Activated CD4-positive, alpha-beta T cell treated with anti-CD3 and anti-CD28 coated beads, Interleukin-2, amount 10 ng/mL, durations not matched to agents 7 days and 5 days (primary cell): ENCODE results near the gene GPR63. TPM values are rescaled to one million over a fixed set of nuclear protein-coding genes. Genes with fewer than 3 reads are reported as not detected.

ENCODE experiments used
- CTCF ChIA-PET: fragments of 350-600 bp; sonication (Branson Sonifier 250); formaldehyde crosslinking; loops from one replicate; lab custom pipeline; 2021; ENCODE audit warnings: antibody characterized with exemption; lab: Charles Lee
- POLR2A ChIA-PET: fragments of 350-600 bp; sonication (Branson Sonifier 250); formaldehyde crosslinking; loops from one replicate; lab custom pipeline; 2021; ENCODE audit warnings: antibody characterized with exemption; lab: Charles Lee
- DNase-seq: peaks from one replicate; pipeline ENCODE4 v3.0.0-alpha.2; 2020
- H3K27ac Mint-ChIP-seq: one replicate; pipeline ENCODE4 v1.8.0; 2021; ENCODE audit warnings: mild to moderate bottlenecking, moderate library complexity, mixed read lengths
- H3K27me3 Mint-ChIP-seq: one replicate; pipeline ENCODE4 v1.8.0; 2021; ENCODE audit warnings: mixed read lengths
- H3K36me3 Mint-ChIP-seq: one replicate; pipeline ENCODE4 v1.8.0; 2021; ENCODE audit warnings: low read depth, mixed read lengths
- H3K4me1 Mint-ChIP-seq: one replicate; pipeline ENCODE4 v1.8.0; 2021; ENCODE audit warnings: mixed read lengths
- H3K4me3 Mint-ChIP-seq: one replicate; pipeline ENCODE4 v1.8.0; 2021; ENCODE audit warnings: mild to moderate bottlenecking, moderate library complexity, mixed read lengths
- H3K9me3 Mint-ChIP-seq: one replicate; pipeline ENCODE4 v1.8.0; 2021; ENCODE audit warnings: mixed read lengths
- total RNA-seq, 2 experiments: library from RNA; stranded (reverse); gene quantifications; one replicate each; pipeline ENCODE4 v1.2.3, GENCODE V29; 2021

GPR63 gene
- total RNA-seq, 2 experiments from 2014 or later = 2.8 to 2.9 TPM

DNA sequence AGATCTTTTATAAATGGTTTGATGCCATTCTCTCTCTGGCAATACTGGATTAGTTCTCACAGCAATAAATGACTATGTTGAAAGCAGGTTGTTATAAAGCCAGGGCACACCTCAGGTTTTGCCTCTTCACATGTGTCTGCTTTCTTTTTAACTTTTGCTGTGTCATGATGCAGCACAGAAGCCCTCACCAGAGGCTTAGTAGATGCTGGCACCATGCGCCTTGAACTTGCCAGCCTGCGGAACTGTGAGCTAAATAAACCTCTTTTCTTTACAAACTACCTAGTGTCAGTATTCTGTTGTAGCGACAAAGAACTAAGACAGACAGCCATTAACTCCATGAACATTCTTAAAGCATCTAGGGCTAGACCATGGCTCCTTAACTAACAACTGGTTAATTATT lies 15.3 kb upstream of the GPR63 start:
- Mint-ChIP-seq H3K36me3 (no peaks in the 10 kb centered on the region), H3K4me3 (no peak overlapping the region), H3K27ac (no peak overlapping the region), H3K27me3 (peaks cover 15% of the 10 kb centered on the region), H3K4me1 (no peaks in the 10 kb centered on the region), H3K9me3 (no peaks in the 10 kb centered on the region)
- ChIA-PET POLR2A (no interaction called here), CTCF (no interaction called here)
- DNase-seq = no peak

DNA sequence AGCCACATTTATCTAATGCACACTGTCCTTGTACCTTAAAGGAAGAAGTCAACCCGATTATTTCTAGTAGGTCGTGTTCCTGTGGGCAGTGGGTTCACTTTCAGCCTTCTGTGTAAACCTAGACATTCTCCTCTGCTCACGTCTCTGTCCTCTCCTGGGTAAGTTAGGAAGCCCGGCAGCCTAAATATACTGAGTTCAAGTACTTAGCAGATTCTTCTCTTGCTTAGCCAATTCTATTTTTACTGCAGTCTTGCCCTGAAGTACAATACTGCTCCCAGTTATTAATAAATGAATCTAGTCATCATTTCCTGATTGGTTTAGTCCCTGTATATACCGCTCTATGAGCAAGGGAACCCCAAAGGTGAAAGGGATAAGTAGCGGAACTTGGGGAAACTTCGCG lies 14.6 kb upstream of the GPR63 start:
- Mint-ChIP-seq H3K27ac (no peak overlapping the region), H3K4me3 (no peak overlapping the region), H3K27me3 (peaks cover 21% of the 10 kb centered on the region), H3K36me3 (no peaks in the 10 kb centered on the region), H3K4me1 (no peaks in the 10 kb centered on the region), H3K9me3 (peaks cover under 1% of the 10 kb centered on the region)
- DNase-seq = no peak
- CTCF ChIA-PET = no interaction called here
- POLR2A ChIA-PET = no interaction called here

GRCh38 chr6:96849615-96850014 lies 12.3 kb upstream of the GPR63 start:
- CTCF ChIA-PET = interaction anchor here (0.6 to 2.1 kb wide), 3 partner anchors 11 to 42 kb away, joined by 3 to 4 read pairs (median 4); no protein-coding TSS in a partner anchor
- Mint-ChIP-seq H3K36me3 (no peaks in the 10 kb centered on the region), H3K9me3 (peaks cover 5% of the 10 kb centered on the region), H3K4me3 (no peak overlapping the region), H3K27me3 (peaks cover 38% of the 10 kb centered on the region), H3K4me1 (no peaks in the 10 kb centered on the region), H3K27ac (no peak overlapping the region)
- no peak for DNase-seq
- POLR2A ChIA-PET = no interaction called here

GRCh38 chr6:96844530-96844929 lies 7.3 kb upstream of the GPR63 start:
- Mint-ChIP-seq H3K4me1 (no peaks in the 10 kb centered on the region), H3K27ac (no peak overlapping the region), H3K4me3 (no peak overlapping the region), H3K36me3 (no peaks in the 10 kb centered on the region), H3K9me3 (peaks cover 7% of the 10 kb centered on the region), H3K27me3 (peaks cover 49% of the 10 kb centered on the region)
- ChIA-PET POLR2A (no interaction called here), CTCF (no interaction called here)
- DNase-seq = no peak

- Mint-ChIP-seq H3K36me3 (no peaks in the 10 kb centered on the region), H3K4me1 (peaks cover 11% of the 10 kb centered on the region), H3K4me3 (no peak overlapping the region), H3K9me3 (peaks cover 4% of the 10 kb centered on the region), H3K27ac (no peak overlapping the region), H3K27me3 (peaks cover 49% of the 10 kb centered on the region)
- ChIA-PET POLR2A (no interaction called here), CTCF (no interaction called here)
- no peak for DNase-seq
Observed at GRCh38 chr6:96841345-96841744, 4.1 kb upstream of the GPR63 start.

DNA sequence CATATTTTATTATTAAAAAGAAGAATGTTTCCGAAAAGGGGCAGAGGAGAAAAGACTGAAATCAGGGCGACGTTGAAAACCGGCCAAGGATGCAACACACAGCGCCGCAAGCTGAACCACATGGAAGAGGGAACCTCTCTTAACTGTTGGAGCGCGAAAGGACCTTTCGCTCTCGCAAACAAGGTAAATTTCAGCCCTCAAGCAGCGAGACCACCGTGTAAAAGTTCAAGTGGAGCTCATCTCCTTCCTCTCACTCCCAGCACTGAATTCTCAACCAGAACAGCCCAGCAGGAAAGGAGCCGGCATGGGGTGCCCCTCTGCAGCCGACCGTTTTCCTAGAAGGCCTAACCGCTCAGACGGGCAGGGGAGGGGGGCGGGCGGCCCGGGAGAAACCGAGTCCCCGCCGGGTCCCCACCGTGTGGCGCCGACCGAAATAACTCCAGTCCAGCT lies 621 bp downstream of the GPR63 start:
- DNase-seq = no peak
- H3K36me3 Mint-ChIP-seq = peaks cover 1% of the 10 kb centered on the region
- ChIA-PET POLR2A (no interaction called here), CTCF (interaction anchor here (0.7 to 1.1 kb wide), 2 partner anchors 11 to 60 kb away, joined by 3 read pairs; no protein-coding TSS in a partner anchor)
- H3K4me1 Mint-ChIP-seq = peaks cover 25% of the 10 kb centered on the region
- H3K27me3 Mint-ChIP-seq = peaks cover 53% of the 10 kb centered on the region
- peak overlapping the region; percentile 89 for H3K4me3 Mint-ChIP-seq
- no peaks in the 10 kb centered on the region for H3K9me3 Mint-ChIP-seq
- peak overlapping the region; percentile 86 for H3K27ac Mint-ChIP-seq

GRCh38 chr6:96834070-96834469 lies 3.2 kb downstream of the GPR63 start:
- no peak overlapping the region for H3K27ac Mint-ChIP-seq
- H3K9me3 Mint-ChIP-seq = no peaks in the 10 kb centered on the region
- no peak overlapping the region for H3K4me3 Mint-ChIP-seq
- POLR2A ChIA-PET = no interaction called here
- DNase-seq = no peak
- peaks cover 37% of the 10 kb centered on the region for H3K27me3 Mint-ChIP-seq
- CTCF ChIA-PET = interaction anchor here (1.1 to 1.2 kb wide), 2 partner anchors 15 to 41 kb away, joined by 3 read pairs; no protein-coding TSS in a partner anchor
- peaks cover 26% of the 10 kb centered on the region for H3K4me1 Mint-ChIP-seq
- peaks cover 9% of the 10 kb centered on the region for H3K36me3 Mint-ChIP-seq

GRCh38 chr6:96832780-96833179 lies 4.5 kb downstream of the GPR63 start:
- Mint-ChIP-seq H3K4me3 (no peak overlapping the region), H3K9me3 (no peaks in the 10 kb centered on the region), H3K36me3 (peaks cover 10% of the 10 kb centered on the region), H3K4me1 (peaks cover 23% of the 10 kb centered on the region), H3K27me3 (peaks cover 27% of the 10 kb centered on the region), H3K27ac (no peak overlapping the region)
- CTCF ChIA-PET = no interaction called here
- no peak for DNase-seq
- POLR2A ChIA-PET = no interaction called here

- no peaks in the 10 kb centered on the region for H3K9me3 Mint-ChIP-seq
- no peak overlapping the region for H3K27ac Mint-ChIP-seq
- CTCF ChIA-PET = no interaction called here
- no peak overlapping the region for H3K4me3 Mint-ChIP-seq
- no peaks in the 10 kb centered on the region for H3K27me3 Mint-ChIP-seq
- peaks cover 11% of the 10 kb centered on the region for H3K36me3 Mint-ChIP-seq
- H3K4me1 Mint-ChIP-seq = peaks cover 7% of the 10 kb centered on the region
- POLR2A ChIA-PET = no interaction called here
- no peak for DNase-seq
Observed at GRCh38 chr6:96826865-96827264, 10.4 kb downstream of the GPR63 start.

DNA sequence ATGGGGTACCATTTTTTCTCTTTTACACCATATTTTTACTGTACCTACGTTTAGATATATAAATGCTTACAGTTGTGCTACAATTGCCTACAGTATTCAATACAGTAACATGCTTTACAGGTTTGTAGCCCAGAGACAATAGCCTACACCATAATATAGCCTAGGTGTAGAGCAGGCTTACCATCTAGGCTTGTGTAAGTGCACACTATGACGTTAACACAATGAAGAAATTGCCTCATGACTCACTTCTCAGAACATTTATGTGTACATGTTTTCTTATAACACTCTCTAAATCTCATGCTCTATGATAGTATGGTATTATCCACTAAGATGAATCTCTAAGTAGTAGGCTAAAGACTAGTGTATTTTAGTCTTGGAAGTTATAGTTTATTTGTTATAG lies 13.5 kb downstream of the GPR63 start:
- CTCF ChIA-PET = no interaction called here
- H3K27ac Mint-ChIP-seq = no peak overlapping the region
- DNase-seq = no peak
- H3K9me3 Mint-ChIP-seq = no peaks in the 10 kb centered on the region
- no peaks in the 10 kb centered on the region for H3K27me3 Mint-ChIP-seq
- H3K4me1 Mint-ChIP-seq = peaks cover 5% of the 10 kb centered on the region
- no peak overlapping the region for H3K4me3 Mint-ChIP-seq
- H3K36me3 Mint-ChIP-seq = peaks cover 2% of the 10 kb centered on the region
- POLR2A ChIA-PET = no interaction called here

DNA sequence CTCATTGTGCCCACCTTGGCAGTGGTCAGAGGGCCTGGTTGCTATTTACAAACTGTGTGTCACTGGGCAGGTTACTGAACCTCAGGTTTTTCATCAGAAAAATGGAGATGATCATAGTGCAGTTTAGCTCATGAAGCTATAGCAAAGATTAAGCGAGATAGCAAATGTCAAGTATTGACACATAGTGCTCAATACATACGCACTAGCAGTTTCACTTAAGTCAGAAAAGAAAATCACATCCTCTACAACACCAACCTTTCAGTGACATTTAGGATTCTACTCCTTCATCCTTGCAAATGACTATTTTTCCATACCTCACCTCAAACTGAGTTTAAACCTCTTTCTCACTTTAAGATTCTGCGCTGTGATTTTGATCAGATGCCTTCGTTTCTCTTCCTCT lies 16.2 kb downstream of the GPR63 start:
- CTCF ChIA-PET = no interaction called here
- Mint-ChIP-seq H3K9me3 (no peaks in the 10 kb centered on the region), H3K4me3 (no peak overlapping the region), H3K36me3 (no peaks in the 10 kb centered on the region), H3K4me1 (no peaks in the 10 kb centered on the region), H3K27me3 (no peaks in the 10 kb centered on the region), H3K27ac (no peak overlapping the region)
- POLR2A ChIA-PET = no interaction called here
- no peak for DNase-seq

- no peak overlapping the region for H3K4me3 Mint-ChIP-seq
- peaks cover 1% of the 10 kb centered on the region for H3K27me3 Mint-ChIP-seq
- no peaks in the 10 kb centered on the region for H3K4me1 Mint-ChIP-seq
- H3K27ac Mint-ChIP-seq = no peak overlapping the region
- no peak for DNase-seq
- no peaks in the 10 kb centered on the region for H3K9me3 Mint-ChIP-seq
- ChIA-PET CTCF (no interaction called here), POLR2A (no interaction called here)
- H3K36me3 Mint-ChIP-seq = no peaks in the 10 kb centered on the region
Observed at GRCh38 chr6:96816301-96816817, 20.9 kb downstream of the GPR63 start.

- CTCF ChIA-PET = no interaction called here
- no peaks in the 10 kb centered on the region for H3K36me3 Mint-ChIP-seq
- POLR2A ChIA-PET = no interaction called here
Observed at GRCh38 chr6:96814625-96815024, 22.7 kb downstream of the GPR63 start.

DNA sequence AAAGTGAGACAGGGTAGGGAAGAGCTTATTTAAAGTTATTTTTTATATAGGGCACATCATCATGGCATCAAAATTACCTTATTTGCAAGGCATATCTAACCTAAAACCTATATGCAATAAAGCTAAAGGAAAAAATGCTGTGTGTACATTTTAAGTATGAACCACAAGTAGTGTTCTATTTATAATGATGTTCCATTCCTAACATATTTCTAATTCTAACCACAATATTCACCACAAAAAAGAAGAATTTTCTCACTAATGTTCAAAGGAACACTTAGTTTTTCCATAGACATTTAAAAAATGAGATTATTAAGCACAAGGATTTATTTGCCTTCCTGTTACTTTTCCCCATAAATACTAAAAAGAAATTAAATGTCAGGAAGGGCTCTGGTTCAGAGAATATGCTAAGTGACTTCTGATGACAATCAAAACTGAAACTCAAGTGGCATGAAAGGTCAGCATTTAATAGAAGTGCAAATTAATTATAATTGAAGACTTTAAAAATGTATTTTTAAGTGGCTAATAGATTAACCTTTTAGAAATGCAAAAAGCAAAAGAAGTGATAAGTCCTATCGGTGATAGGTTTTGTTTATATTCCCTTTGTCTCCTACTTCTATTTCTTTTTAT lies 25.1 kb downstream of the GPR63 start:
- CTCF ChIA-PET = no interaction called here
- POLR2A ChIA-PET = no interaction called here

More at GRCh38 chr6:96814625-96815024, 22.7 kb downstream of the GPR63 start:
- H3K4me1 Mint-ChIP-seq = no peaks in the 10 kb centered on the region
- H3K27ac Mint-ChIP-seq = no peak overlapping the region
- H3K4me3 Mint-ChIP-seq = no peak overlapping the region
- H3K9me3 Mint-ChIP-seq = no peaks in the 10 kb centered on the region
- peaks cover 1% of the 10 kb centered on the region for H3K27me3 Mint-ChIP-seq
- DNase-seq = no peak

More for the DNA sequence above, 25.1 kb downstream of the GPR63 start:
- Mint-ChIP-seq H3K36me3 (no peaks in the 10 kb centered on the region), H3K27me3 (peaks cover 1% of the 10 kb centered on the region), H3K4me3 (no peak overlapping the region), H3K4me1 (no peaks in the 10 kb centered on the region), H3K9me3 (no peaks in the 10 kb centered on the region), H3K27ac (no peak overlapping the region)
- DNase-seq = no peak
